Measurements from ENCODE around the gene SLC27A2.
"Not testable (repeated sequence)": the region's sequence is repeated elsewhere in the genome, so short reads cannot be mapped to it uniquely, and the experiment has no call there.

Gene SLC27A2

DNA sequence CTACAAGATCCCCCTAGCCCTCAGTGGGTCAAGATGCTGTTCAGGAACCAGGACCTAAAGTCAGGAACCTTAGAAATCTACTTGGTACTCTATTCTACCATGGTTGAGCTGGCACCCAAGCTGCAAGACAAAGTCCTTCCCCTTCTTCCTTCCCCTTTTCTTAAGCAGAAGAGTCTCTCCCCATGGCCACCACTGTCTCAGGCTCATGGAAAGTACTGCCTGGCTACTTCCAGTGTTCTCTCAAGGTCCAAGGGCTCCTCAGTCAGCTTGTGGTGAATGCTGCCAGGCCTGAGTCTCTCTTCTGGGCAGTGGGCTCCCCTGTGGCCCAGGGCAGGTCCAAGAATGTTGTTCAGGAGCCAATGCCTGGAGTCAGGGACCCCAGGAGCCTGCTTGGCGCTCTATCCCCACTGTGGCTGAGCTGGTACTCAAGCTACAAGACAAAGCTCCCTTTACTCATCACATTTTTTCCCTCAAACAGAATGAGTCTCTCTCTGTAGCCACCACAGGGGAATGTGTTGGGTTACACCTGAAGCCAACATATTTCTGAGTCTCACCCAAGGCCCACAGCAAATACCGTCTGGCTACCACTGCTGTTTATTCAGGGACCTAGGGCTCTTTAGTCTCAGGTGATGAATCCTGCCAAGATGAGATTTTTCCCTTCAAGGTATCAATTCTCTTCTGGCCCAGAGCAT is 18.1 kb upstream of the SLC27A2 start:
- DNase-seq (ENCODE audit: low read depth, low spot score) = no peak

DNA sequence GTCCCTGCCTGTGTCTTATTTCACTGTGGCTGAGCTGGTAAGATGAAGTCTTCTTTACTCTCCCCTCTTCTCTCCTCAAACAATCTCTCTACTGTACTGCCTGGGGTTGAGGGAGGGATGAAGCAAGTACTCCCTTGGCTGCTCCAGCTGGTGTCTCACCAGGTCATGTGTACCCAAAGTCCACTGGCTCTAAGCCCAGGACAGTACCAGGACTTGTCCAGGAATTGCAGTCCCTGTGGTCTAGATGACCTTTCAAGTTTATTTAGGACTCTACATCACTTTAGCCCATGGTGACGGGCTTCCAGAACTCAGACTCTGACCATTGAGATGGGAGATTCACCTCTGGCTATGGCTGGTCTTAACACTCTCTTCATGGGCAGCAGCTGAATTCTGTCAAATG is 17.5 kb upstream of the SLC27A2 start:
- no peak for DNase-seq (ENCODE audit: low read depth, low spot score)

DNA sequence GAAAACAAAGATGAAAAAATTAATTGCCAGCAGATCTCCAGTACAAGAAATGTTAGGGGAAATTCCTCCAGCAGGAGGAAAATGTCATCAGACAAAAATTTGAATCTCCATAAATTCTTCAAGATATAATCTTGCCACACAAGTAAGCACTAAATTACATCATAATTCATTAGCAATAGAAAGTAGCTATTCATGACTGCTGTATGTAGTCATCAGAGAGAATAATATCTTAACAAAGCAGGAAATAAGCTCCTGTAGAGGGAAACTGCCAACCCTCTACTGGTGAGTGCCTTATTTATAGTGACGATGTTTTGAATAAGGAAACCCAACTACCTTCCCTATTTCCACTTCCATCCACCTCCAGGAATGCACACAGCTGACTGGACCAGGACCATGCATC is 15.8 kb upstream of the SLC27A2 start:
- no peak for DNase-seq (ENCODE audit: low read depth, low spot score)

DNA sequence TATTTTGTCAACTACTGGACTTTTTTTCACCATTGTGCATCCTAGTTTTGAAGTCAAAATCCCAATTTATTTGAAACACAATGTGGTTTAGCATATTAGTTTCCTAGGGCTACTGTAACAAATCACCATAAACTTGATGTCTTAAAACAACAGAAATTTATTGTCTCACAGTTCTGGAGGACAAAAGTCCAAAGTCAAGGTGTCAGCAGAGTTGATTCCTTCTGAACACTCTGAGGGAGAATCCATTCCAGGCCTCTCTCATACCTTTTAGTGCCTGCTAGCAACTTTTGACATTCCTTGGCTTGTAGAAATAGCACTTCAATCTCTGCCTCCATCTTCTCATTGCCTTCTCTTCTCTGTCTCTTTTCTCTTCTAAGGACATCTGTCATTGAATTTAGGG is 14.9 kb upstream of the SLC27A2 start:
- DNase-seq (ENCODE audit: low read depth, low spot score) = no peak

DNA sequence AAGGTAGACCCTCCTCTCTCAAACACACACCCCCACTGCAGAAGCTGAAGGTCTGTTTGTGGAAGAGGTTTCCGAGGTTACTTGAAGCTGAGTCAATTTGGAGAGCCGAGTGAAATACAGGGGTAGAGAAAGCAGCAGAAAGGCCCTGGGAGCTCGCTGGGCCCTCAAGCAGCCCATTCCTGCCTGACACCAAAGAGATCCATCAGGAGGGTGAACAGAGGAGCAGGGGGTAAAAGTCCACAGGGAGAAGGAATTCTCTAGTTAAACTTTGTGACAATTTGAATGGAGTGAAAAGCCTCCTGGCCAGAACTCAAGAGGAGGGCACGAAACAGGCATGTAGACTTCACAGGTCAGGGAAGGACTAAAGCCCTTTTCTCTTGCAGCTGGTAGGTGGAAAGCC is 13.6 kb upstream of the SLC27A2 start:
- no peak for DNase-seq (ENCODE audit: low read depth, low spot score)

DNA sequence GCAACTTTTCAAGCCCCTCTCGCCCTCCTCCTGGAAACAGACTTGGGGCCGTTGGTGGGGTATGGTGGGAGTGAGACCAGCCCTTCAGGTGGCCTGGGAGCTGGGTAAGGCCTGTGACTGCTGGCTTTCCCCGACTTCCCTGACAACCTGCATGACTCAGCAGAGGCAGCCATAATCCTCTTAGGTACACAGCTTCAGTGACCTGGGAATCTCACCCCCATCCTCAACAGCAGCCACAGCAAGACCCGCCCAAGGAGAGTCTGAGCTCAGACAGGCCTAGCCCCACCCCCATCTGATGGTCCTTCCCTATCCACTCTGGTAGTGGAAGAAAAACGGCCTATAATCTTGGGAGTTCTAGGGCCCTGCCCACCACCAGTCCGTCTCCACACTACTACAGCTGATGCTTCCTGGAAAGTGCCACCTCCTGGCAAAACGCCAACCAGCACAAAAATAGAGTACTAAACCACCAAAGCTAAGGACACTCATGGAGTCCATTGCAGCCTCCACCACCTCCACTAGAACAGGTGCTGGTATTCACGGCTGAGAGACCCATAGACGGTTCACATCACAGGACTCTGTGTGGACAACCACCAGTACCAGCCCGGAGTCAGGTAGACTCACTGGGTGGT is 13.1 kb upstream of the SLC27A2 start:
- no peak for DNase-seq (ENCODE audit: low read depth, low spot score)

DNA sequence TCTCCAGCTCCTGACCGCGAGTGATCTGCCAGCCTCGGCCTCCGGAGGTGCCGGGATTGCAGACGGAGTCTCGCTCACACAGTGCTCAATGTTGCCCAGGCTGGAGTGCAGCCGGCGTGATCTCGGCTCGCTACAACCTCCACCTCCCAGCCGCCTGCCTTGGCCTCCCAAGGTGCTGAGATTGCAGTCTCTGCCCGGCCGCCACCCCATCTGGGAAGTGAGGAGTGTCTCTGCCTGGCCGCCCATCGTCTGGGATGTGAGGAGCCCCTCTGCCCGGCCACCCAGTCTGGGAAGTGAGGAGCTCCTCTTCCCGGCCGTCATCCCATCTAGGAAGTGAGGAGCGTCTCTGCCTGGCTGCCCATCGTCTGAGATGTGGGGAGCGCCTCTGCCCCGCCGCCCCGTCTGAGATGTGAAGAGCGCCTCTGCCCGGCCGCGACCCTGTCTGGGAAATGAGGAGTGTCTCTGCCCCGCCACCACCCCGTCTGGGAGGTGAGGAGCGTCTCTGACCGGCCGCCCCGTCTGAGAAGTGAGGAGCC is 9.6 kb upstream of the SLC27A2 start:
- not testable (repeated sequence) for DNase-seq (ENCODE audit: low read depth, low spot score)

DNA sequence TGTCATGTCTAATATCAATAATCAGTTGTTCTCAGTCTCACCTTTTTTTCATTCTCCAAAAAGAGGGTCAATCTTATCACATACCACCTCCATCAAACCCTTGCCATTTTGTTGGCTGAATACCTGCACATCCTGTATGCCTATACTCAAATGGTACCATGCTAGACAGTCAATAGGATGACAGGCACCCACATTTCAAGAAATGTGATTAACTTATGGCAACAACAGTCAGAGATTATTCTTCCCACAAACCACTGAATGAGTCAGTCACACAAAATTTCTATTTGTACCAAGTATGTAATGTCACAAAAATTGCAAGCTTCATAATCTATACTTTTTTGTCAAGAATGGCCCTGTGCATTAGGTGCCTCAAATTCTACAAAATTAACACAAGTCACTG is 5.1 kb upstream of the SLC27A2 start:
- no peak for DNase-seq (ENCODE audit: low read depth, low spot score)

DNA sequence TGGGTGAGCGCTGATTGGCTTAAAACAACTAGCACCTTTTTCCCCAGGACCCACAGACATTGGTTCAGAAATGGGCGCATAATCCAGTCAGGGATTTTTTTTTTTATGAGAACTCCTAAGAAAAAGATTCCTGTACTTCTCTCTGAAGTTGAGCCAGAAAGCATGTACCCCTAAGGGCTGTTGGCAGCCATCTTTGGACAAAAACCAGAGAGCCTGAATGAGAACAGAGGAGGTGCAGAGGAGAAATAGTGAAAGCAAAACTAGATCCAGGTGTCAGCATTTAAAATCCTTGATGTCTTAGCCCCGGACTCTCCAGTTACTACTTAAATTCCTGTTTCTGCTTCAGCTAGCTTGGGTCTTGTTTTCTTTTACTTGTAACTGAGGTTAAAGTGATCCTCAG is 1.9 kb upstream of the SLC27A2 start:
- no peak for DNase-seq (ENCODE audit: low read depth, low spot score)

DNA sequence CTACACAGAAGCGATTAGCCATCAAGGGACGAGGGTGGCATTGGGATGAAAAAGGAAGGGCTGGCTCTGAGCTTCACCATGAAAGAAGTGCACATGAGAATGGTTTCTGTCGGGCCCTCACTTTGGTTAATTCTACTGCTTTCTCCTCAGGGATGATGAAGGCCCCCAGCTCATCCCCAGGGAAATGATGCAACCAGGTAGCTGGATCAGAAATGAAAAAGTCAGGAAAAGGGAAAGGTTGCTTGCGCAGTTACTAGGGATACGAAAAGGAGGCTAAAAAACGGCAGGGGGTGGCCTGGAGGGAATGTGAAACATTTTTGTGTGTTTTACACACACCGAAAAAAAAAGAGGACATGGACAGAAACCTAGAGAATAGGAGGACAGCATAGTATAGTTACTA is 1.4 kb upstream of the SLC27A2 start:
- no peak for DNase-seq (ENCODE audit: low read depth, low spot score)

DNA sequence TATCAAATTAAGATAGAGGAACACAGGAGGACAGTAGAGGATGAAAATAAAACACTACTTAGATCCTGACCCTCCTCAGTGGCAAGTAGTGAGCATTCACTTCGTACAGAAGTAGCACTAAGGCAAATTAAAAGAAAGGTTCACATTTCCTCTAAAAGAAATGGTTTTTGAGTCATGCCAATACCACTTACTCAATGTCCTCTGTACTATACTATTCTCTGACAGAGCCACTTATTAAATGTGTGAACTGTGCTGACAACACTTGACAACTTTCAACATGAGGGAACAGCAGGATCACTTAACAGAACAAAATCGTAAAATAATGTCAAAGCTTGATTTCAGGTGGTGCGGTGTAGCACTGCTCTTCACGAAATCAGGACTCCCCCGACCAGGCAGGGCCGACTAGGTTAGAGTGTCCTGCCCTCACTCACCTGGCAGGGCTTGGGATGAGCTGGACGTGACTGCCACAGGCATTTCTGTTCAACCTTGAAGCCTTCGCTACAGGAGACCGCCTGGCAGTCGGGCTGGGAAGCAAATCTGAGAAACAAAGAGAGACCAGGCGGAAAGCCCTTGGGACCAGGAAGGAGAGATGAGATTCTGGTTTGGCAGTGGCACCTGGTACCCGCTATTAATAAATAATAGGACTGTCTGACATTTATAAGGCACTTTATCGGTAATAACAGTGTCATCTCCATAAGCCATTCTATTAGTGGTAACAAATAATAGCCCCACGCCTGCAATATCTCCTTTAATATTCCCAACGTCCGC is 611 bp upstream of the SLC27A2 start:
- DNase-seq (ENCODE audit: low read depth, low spot score) = no peak

DNA sequence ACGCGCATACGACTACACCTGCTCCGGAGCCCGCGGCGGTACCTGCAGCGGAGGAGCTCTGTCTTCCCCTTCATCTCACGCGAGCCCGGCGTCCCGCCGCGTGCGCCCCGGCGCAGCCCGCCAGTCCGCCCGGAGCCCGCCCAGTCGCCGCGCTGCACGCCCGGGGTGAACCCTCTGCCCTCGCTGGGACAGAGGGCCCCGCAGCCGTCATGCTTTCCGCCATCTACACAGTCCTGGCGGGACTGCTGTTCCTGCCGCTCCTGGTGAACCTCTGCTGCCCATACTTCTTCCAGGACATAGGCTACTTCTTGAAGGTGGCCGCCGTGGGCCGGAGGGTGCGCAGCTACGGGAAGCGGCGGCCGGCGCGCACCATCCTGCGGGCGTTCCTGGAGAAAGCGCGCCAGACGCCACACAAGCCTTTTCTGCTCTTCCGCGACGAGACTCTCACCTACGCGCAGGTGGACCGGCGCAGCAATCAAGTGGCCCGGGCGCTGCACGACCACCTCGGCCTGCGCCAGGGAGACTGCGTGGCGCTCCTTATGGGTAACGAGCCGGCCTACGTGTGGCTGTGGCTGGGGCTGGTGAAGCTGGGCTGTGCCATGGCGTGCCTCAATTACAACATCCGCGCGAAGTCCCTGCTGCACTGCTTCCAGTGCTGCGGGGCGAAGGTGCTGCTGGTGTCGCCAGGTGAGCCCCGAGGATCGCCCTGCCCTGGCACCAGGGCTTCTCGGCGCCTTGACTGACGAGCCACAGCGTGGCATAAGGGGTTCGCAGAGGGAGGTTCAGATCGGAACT is 420 bp downstream of the SLC27A2 start:
- DNase-seq (ENCODE audit: low read depth, low spot score) = no peak

DNA sequence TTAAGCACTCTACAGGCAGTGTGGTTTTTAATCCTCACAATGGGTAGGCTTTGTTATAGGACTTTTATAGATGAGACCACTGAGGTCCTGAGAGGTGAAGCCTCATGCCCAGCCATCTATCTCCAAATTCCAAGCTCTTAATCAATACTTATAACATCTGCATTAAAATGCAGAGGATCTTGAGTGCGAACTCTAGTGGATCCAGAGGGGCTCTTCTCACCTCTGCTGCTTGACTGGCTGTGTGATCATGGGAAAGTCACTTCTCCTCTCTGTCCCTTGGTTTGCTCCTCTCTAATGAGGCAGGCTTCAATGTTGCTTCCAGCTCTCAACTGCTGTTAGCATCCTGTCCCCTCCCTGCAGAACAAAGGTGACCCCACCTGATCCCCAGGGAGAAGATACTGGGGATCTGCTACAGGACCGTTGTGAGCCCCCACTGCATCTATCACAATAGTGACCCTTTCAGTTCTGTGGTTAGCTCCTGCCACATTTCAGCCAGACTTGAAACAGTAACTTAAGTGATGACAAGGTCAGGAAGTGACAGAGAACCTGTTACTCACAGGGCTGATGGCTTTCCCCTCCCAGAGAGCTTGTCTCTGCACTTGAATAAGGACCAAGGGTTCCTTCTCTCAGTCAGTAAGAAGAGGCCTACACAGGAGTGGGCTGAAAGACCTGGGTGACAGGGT is 1.3 kb downstream of the SLC27A2 start:
- DNase-seq (ENCODE audit: low read depth, low spot score) = no peak

DNA sequence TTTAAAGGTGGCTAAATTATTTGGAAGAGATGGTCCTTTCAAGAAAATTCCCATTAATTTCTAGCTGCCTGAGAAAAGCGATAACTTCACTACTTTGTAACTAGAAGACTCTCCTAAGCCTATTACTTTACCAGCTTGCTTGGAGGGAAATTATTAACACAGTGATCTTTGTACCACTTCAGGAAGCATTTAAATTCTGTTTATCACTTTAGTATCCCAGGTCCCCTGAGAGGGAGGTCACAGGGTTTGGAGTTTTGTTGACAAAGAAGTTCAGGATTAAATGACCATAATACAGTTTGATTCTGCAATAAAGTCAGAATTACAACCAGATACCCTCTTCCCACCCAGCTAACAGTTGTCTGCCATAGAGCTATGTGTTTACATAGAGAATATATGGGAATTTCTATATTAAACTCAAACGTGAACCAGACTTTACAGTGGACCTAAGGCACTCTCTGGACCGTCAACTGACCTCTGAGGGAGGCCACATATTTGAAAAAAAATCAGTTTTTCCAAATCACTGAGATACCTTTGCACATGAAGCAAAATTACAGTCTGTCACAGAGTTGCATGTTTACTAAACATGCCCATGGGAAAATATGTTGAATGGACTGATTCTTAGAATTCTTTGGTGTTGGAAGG is 3.0 kb downstream of the SLC27A2 start:
- no peak for DNase-seq (ENCODE audit: low read depth, low spot score)

DNA sequence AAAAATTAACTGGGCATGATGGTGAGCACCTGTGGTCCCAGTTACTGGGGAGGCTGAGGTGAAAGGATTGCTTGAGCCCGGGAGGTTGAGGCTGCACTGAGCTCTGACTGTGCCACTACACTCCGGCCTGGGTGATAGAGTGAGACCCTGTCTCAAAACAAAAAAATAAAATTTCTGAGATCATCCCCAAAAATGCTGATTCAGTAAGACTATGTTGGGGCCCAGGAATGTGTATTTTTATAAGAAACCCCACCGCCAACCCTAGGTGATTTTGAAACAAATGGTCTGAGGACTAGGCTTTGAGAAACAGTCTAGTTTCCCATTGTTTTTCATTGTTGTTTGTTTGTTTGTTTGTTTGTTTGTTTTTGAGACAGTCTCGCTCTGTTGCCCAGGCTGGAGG is 4.1 kb downstream of the SLC27A2 start:
- DNase-seq (ENCODE audit: low read depth, low spot score) = no peak

DNA sequence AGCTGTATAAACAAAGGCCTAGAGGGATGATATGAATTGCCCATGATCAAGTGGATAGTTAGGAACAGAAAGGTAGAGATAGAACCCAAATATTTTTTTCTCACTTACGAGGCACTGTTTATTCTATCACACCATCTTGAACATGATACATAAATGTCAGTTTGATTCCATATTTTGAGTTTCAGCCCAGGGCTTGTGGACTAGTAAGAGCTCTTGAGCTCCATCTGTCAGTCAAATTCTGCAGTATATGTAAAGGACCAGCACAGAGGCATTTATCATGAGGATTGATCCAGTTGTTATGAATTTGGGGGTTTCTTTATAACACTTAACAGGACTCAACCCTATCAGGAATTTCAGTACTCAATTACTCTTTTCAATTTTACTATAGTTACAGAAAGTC is 4.8 kb downstream of the SLC27A2 start:
- no peak for DNase-seq (ENCODE audit: low read depth, low spot score)

DNA sequence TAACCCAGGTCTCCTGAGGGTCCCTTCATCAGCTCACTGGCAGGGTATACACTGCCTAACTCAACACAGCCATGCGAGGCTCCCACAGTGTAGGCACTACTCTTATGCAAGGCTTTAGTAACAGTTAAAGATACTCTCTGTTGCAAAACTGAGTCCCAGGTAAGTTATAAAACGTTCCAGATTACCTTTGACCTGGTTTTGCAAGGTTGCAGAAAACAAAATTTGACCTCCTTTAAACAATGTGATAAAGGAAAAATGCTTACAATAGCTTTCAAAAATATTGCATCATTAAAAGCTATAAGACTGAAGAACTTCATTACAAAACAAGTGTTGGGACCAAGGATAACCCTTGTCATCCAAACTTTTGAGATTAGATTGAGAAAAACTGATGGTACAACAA is 5.5 kb downstream of the SLC27A2 start:
- no peak for DNase-seq (ENCODE audit: low read depth, low spot score)

DNA sequence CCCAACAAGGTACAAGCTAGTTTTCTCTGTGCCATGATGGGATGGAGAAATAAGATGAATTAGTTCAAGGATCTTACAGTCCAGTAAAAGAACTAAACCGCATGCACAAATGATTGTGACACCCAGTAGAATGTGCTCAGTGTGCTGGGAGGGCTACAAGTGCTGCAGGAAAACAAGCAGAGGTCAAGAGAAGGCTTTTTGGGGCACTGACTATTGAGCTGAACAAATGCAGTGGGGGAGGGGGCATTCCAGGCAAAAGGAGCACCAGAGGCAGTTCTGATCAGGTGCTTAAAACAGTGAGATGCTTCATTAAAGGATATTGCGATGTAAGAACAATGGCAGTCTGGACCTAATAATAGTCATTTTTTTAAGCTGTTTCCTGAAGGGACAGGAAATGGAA is 6.0 kb downstream of the SLC27A2 start:
- DNase-seq (ENCODE audit: low read depth, low spot score) = no peak

DNA sequence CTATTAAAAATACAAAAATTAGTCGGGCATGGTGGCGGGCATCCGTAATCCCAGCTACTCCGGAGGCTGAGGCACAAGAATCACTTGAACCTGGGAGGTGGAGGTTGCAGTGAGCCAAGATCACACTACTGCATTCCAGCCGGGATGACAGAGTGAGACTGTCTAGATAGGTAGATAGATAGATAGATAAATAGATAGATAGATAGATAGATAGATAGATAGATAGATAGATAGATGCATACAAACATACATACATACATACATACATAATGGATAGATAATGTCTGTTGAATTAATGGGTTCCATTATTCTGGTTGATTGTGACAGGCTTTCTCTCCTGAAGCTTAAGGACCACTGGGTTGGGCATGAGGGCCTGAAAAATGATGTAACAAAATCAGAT is 6.8 kb downstream of the SLC27A2 start:
- DNase-seq (ENCODE audit: low read depth, low spot score) = not testable (repeated sequence)

DNA sequence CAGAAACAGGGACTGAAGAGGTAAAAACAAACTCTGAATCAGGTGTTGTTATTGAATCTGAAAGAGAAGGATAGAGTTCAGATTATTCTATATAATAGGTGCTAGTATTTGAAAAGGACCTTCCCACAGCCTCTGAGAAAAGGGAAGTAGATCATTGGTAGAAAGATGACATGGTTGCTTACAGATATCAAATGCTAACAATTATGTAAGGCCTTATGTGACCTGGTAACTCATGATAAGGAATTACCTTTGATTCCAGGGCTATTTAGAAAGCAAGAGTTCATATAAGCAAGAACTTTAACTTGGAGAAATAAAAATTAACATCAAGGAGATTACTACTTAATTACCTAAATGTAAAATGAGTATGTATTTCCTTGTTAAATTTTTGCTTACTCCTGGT is 7.6 kb downstream of the SLC27A2 start:
- DNase-seq (ENCODE audit: low read depth, low spot score) = no peak

DNA sequence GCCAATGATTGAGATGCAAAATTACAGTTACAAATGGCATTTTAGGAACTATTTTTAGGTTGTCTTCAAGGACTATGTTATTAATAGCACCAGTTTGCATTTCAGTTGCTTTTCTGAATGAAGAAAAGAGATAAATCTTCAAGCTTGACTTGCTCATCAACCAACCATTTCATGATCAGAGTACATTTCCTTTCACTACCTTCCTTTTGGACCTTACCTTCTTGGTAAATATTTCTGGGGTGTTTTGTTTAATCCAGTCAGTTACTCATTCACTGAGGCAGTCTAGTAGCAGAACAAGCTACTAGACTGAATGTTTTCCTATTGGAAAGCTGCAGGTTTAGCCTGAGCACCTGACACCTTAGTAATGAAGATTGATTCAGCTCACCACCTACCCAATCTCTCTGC is 8.2 kb downstream of the SLC27A2 start:
- no peak for DNase-seq (ENCODE audit: low read depth, low spot score)
